Transverse colon (tissue), 4 donors: Measurements from ENCODE around the gene ITGB6. TPM values are rescaled to one million over a fixed set of nuclear protein-coding genes. Genes with fewer than 3 reads are reported as not detected.

Experiments used
- DNase-seq: peaks from one replicate; pipeline ENCODE4 v3.0.0-alpha.2; 2019
- H3K27ac ChIP-seq, 4 donors: fragments of 200-600 bp; sonication (generic); 2 replicates each; pipeline ENCODE4 v1.5.1; 2016 to 2018; ENCODE audit warnings: inconsistent platforms in 4 of 4
- H3K27me3 ChIP-seq: fragments of 200-600 bp; sonication (generic); 2 replicates; pipeline ENCODE4 v1.5.1; 2017; ENCODE audit warnings: inconsistent platforms
- H3K36me3 ChIP-seq, 4 donors: fragments of 200-600 bp; sonication (generic); 2 replicates each; pipeline ENCODE4 v1.5.1; 2017 to 2019; ENCODE audit warnings: inconsistent platforms in 4 of 4
- H3K4me1 ChIP-seq, 4 donors: fragments of 200-600 bp; sonication (generic); 2 replicates each; pipeline ENCODE4 v1.5.1; 2017 to 2020; ENCODE audit warnings: inconsistent platforms in 4 of 4
- H3K4me3 ChIP-seq, 4 donors: fragments of 200-600 bp; sonication (generic); 1 replicate in 1 of 4; 2 replicates in 3 of 4; pipeline versions ENCODE4 v1.5.1 to v1.6.1; 2017 to 2019; ENCODE audit warnings: inconsistent platforms in 4 of 4
- H3K9me3 ChIP-seq, 2 donors: fragments of 200-600 bp; sonication (generic); 2 replicates each; pipeline ENCODE4 v1.5.1; 2017 to 2019; ENCODE audit warnings: inconsistent platforms in 2 of 2
- CTCF ChIP-seq, 5 experiments: fragments of 200-600 bp in 3 of 5; fragments of 450-650 bp in 2 of 5; sonication (generic) in 3 of 5; IDR thresholded peaks; 1 replicate in 2 of 5; 2 replicates in 3 of 5; pipeline ENCODE4 v1.5.1; 2016 to 2017; ENCODE audit warnings: antibody characterized with exemption in 5 of 5, inconsistent platforms in 3 of 5, mild to moderate bottlenecking in 2 of 5, moderate library complexity in 1 of 5
- EP300 ChIP-seq: sonication (generic); formaldehyde crosslinking; IDR thresholded peaks from one replicate; pipeline ENCODE4 v1.6.1; 2017; ENCODE audit warnings: antibody characterized with exemption, low read depth
- POLR2A ChIP-seq: fragments of 450-650 bp; IDR thresholded peaks from one replicate; pipeline ENCODE4 v1.6.1; 2016; ENCODE audit warnings: antibody characterized with exemption, mild to moderate bottlenecking, moderate library complexity
- POLR2AphosphoS5 ChIP-seq, 3 donors: sonication (generic); formaldehyde crosslinking; IDR thresholded peaks; one replicate each; pipeline ENCODE4 v1.6.1; 2016; ENCODE audit warnings: antibody characterized with exemption in 3 of 3
- WGBS, 2 donors: methylation state at CpG; one replicate each; pipeline ENCODE4 v1.1.5; 2018; ENCODE audit warnings: low coverage in 1 of 2; 5-methylcytosine and 5-hydroxymethylcytosine counted together
- in situ Hi-C, 4 donors: fragments of 200-750 bp; cut with MboI; loops; one replicate each; pipeline versions ENCODE4 v1.15.0 to v1.15.1; 2017; ENCODE audit warnings: low sequenced_read_pairs in 3 of 4, low pct_ligation_motif_present in 1 of 4, low pct_unique_long_range_greater_than_20kb in 1 of 4
- intact Hi-C: fragments of 100-400 bp; cut with DNase I; formaldehyde crosslinking; loops from one replicate; pipeline ENCODE4 v1.15.1; 2023; ENCODE audit warnings: low total_unique reads
- total RNA-seq, 4 donors: library from RNA; depleted of rRNA; stranded (reverse); fragments of >200 nt; gene quantifications; one replicate each; pipeline ENCODE4 v1.1.0, GENCODE V29; 2016

Gene ITGB6
- total RNA-seq, 4 donors from 2014 or later: 7.6 to 28.8 (median 20.2) TPM

- no peak for DNase-seq
- H3K27ac ChIP-seq: peak overlapping the region; percentile 62 to 75 (median 65)
- no peaks in the 10 kb centered on the region for H3K9me3 ChIP-seq
- H3K4me3 ChIP-seq: no peak overlapping the region
- in situ Hi-C loops (loop anchor here in 2 of 4 donors (25.0 kb wide), 2 partner anchors 885 to 935 kb away; no protein-coding TSS in a partner anchor), intact Hi-C loops (no loop called here)
- WGBS, 2 donors: 0 to 44% methylated on average over 1 to 4 of the region's 4 CpGs
- no peaks in the 10 kb centered on the region for H3K36me3 ChIP-seq
- peaks cover 0 to 45% (median 13%) of the 10 kb centered on the region in 4 donors for H3K4me1 ChIP-seq
- TF ChIP-seq POLR2A (no peak), EP300 (no peak), POLR2AphosphoS5 (IDR thresholded peaks at IDR 0.05) (no peak), CTCF (IDR thresholded peaks at IDR 0.05) (no peak)
- H3K27me3 ChIP-seq: no peaks in the 10 kb centered on the region
Measured at GRCh38 chr2:160076914-160077313, 123.2 kb downstream of the ITGB6 start.

DNA sequence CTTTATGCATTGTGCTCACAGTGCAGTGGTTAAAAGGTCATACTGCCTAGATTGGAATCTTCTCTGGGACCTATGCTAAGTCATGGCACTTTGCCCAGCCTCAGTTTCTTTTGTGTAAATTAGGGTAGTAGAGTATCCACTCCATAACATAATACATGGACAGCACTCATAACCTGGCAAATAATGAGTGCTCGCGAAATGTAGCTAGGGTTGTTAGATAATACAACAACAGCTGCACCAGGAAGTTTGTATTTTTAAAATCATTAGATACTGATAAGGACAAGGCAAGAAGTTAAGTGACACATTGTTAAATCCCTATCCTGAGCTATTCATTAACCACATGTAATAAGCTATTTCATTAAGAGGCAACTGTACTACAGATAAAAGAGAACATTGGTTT lies 123.8 kb downstream of the ITGB6 start:
- no peak for DNase-seq

GRCh38 chr2:160075171-160075570 lies 124.9 kb downstream of the ITGB6 start:
- no peaks in the 10 kb centered on the region for H3K27me3 ChIP-seq
- no peaks in the 10 kb centered on the region for H3K36me3 ChIP-seq
- 61 to 80% methylated on average over 5 of the region's 5 CpGs for WGBS, 2 donors
- H3K4me1 ChIP-seq: peaks cover 0 to 45% (median 13%) of the 10 kb centered on the region in 4 donors
- no peak overlapping the region for H3K27ac ChIP-seq
- intact Hi-C loops (no loop called here), in situ Hi-C loops (loop anchor here in 2 of 4 donors (25.0 kb wide), 2 partner anchors 887 to 937 kb away; no protein-coding TSS in a partner anchor)
- no peak for TF ChIP-seq POLR2A
- TF ChIP-seq CTCF (IDR thresholded peaks at IDR 0.05): no peak
- no peak for TF ChIP-seq POLR2AphosphoS5 (IDR thresholded peaks at IDR 0.05)
- TF ChIP-seq EP300: no peak
- H3K4me3 ChIP-seq: no peak overlapping the region
- DNase-seq: no peak
- no peaks in the 10 kb centered on the region for H3K9me3 ChIP-seq

More for the DNA sequence above, 123.8 kb downstream of the ITGB6 start:
- in situ Hi-C loops (loop anchor here in 2 of 4 donors (25.0 kb wide), 2 partner anchors 886 to 936 kb away; no protein-coding TSS in a partner anchor), intact Hi-C loops (no loop called here)
- no peaks in the 10 kb centered on the region for H3K9me3 ChIP-seq
- no peaks in the 10 kb centered on the region for H3K27me3 ChIP-seq
- peaks cover 0 to 45% (median 13%) of the 10 kb centered on the region in 4 donors for H3K4me1 ChIP-seq
- H3K4me3 ChIP-seq: no peak overlapping the region
- H3K36me3 ChIP-seq: no peaks in the 10 kb centered on the region
- H3K27ac ChIP-seq: peak overlapping the region in 3 of 4 donors; percentile 62 to 66 (median 64)
- TF ChIP-seq CTCF (IDR thresholded peaks at IDR 0.05): no peak
- no peak for TF ChIP-seq POLR2AphosphoS5 (IDR thresholded peaks at IDR 0.05)
- TF ChIP-seq EP300: no peak
- no peak for TF ChIP-seq POLR2A
- WGBS, 2 donors: 35 to 80% methylated on average over 2 of the region's 2 CpGs

DNA sequence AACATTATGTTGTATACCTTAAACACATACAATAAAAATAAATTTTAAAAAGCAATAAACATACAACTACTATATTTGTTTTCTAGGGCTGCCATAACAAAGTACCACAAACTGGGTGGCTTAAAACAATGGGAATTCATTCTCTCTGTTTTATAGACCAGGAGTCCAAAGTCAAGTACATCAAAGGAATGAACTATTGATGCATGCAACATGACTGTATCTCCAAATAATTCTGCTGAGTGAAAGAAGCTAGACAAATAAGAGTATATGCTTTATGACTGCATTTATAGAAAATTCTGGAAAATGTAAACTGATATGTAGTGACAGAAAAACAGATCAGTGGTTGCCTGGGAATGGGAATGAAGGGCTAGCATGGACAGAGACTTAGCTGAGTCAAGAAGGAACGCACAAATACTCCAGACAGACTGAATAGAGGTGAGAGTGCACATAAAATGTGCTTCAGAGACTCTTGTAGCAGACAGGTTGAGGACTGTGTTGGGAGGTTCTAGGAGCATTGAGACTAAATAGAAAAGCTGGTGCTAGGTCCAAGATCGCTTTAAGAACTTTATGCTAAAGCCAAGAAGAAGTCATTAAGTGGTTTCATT lies 126.7 kb downstream of the ITGB6 start:
- no peak for DNase-seq
- WGBS, 2 donors: 34 to 43% methylated on average over 2 of the region's 2 CpGs
- in situ Hi-C loops: no loop called here
- Histone ChIP-seq H3K4me3 (no peak overlapping the region), H3K27me3 (no peaks in the 10 kb centered on the region), H3K36me3 (no peaks in the 10 kb centered on the region), H3K27ac (no peak overlapping the region), H3K4me1 (peaks cover 0 to 37% (median 10%) of the 10 kb centered on the region in 4 donors), H3K9me3 (peaks cover 0 to 5% of the 10 kb centered on the region in 2 donors)
- TF ChIP-seq EP300: no peak
- TF ChIP-seq POLR2AphosphoS5 (IDR thresholded peaks at IDR 0.05): peak in 1 of 3 donors; percentile 17
- no peak for TF ChIP-seq CTCF (IDR thresholded peaks at IDR 0.05)
- intact Hi-C loops: no loop called here
